ENCODE data around the gene EP400.

DNA sequence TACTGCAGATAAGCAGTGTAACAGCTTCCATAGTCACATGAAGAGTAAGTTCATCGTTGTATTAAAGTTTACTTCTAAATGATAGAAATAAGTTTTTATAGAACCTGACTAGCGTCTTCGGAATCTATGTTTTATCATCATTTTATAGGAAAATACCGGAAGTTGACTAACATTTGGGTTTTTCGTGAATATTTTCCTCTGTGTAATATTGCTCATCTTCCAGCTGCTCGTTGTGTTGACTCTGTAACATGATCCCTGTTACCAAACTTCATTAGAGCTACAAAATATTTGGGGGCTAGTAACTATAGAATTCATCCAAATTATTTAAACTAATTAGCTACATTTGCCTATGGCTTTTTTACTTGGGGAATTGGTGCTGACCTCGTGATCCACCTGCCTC is 157.2 kb downstream of the EP400 start:
- TF ChIP-seq, protein P1, sequence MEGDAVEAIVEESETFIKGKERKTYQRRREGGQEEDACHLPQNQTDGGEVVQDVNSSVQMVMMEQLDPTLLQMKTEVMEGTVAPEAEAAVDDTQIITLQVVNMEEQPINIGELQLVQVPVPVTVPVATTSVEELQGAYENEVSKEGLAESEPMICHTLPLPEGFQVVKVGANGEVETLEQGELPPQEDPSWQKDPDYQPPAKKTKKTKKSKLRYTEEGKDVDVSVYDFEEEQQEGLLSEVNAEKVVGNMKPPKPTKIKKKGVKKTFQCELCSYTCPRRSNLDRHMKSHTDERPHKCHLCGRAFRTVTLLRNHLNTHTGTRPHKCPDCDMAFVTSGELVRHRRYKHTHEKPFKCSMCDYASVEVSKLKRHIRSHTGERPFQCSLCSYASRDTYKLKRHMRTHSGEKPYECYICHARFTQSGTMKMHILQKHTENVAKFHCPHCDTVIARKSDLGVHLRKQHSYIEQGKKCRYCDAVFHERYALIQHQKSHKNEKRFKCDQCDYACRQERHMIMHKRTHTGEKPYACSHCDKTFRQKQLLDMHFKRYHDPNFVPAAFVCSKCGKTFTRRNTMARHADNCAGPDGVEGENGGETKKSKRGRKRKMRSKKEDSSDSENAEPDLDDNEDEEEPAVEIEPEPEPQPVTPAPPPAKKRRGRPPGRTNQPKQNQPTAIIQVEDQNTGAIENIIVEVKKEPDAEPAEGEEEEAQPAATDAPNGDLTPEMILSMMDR (IDR thresholded peaks at IDR 0.05), result no peak
- TF ChIP-seq POLR2A (IDR thresholded peaks at IDR 0.05), result no peak

Data from adrenal gland (tissue), 5 donors.